GM12875 (cell line): ENCODE measurements around the gene PTPRD.

Experiments
- H3K4me3 ChIP-seq: one replicate; pipeline ENCODE4 v1.5.1; 2011; ENCODE audit warnings: low read depth, low read length, control low read depth
- CTCF ChIP-seq: IDR thresholded peaks from 2 replicates; pipeline ENCODE4 v1.5.1; 2011; ENCODE audit warnings: low read depth, mild to moderate bottlenecking, control low read depth, inconsistent platforms, low read length, moderate library complexity, borderline replicate concordance; ENCODE audit not compliant: insufficient read depth

The PTPRD gene

GRCh38 chr9:8265281-8265680, 2347.5 kb downstream of the PTPRD start:
- TF ChIP-seq CTCF = no peak
- no peak overlapping the region for H3K4me3 ChIP-seq
